K562 (cell line): ENCODE data around the gene PAEP. TPM values are rescaled to one million over a fixed set of nuclear protein-coding genes. Genes with fewer than 3 reads are reported as not detected.

ENCODE experiments used
- ATAC-seq: fragments of 200-7000 bp; cut with Tn5 transposase; 3 replicates; pipeline ENCODE4 v1.9.1; 2020; ENCODE audit warnings: moderate library complexity
- BruUV-seq: library from RNA; stranded (reverse); fragments of 400-500 nt; replicated peaks from 2 replicates; lab custom pipeline; 2021; lab: Mats Ljungman, UMichigan
- CTCF ChIA-PET: fragments of 300-600 bp; formaldehyde crosslinking; extraction: SDS; loops from one replicate; lab custom pipeline; 2021; ENCODE audit warnings: low intra/inter-chr PET ratio; lab: Yijun Ruan, JAX
- POLR2A ChIA-PET: fragments of 300-600, 350-650 bp; sonication (Branson Sonifier 250); formaldehyde crosslinking; extraction: SDS; loops from one replicate; lab custom pipeline; 2021; ENCODE audit warnings: antibody characterized with exemption, inconsistent platforms; lab: Yijun Ruan, JAX
- DNase-seq, 4 experiments: peaks; one replicate each; pipeline versions ENCODE4 v3.0.0 to v3.0.0-alpha.2; 2011 to 2018; ENCODE audit warnings: low spot score in 3 of 4, mixed read lengths in 3 of 4; ENCODE audit errors: extremely low read depth in 1 of 4
- FAIRE-seq: peaks from 2 replicates; lab custom pipeline; 2011; peaks lifted over from hg19 to GRCh38; lab: Jason Lieb, UNC
- H2AFZ ChIP-seq: 2 replicates; pipeline ENCODE4 v1.6.0; 2011; ENCODE audit warnings: low read depth, low read length, control low read depth, inconsistent platforms
- H3K27ac ChIP-seq: fragments of 200-600 bp; 3 replicates; pipeline ENCODE4 v1.8.0; 2011; ENCODE audit warnings: low read depth, mild to moderate bottlenecking, control low read depth, inconsistent platforms, low read length, moderate library complexity, mixed read lengths; ENCODE audit errors: extremely low read depth
- H3K27me3 ChIP-seq, 2 experiments: fragments of 300-600 bp in 1 of 2; 2 replicates in 1 of 2; 3 replicates in 1 of 2; pipeline versions ENCODE4 v1.6.0 to v1.8.0; 2011; ENCODE audit warnings: inconsistent platforms in 2 of 2, low read length in 2 of 2, mild to moderate bottlenecking in 1 of 2, mixed read lengths in 1 of 2, moderate library complexity in 1 of 2; ENCODE audit not compliant: control insufficient read depth in 2 of 2, insufficient read depth in 2 of 2
- H3K36me3 ChIP-seq: fragments of 300-600 bp; 3 replicates; pipeline ENCODE4 v1.8.0; 2011; ENCODE audit warnings: mild to moderate bottlenecking, low read length, inconsistent platforms; ENCODE audit not compliant: control insufficient read depth, insufficient read depth
- H3K4me1 ChIP-seq, 2 experiments: fragments of 200-600 bp in 1 of 2; replicated peaks in 1 of 2; 2 replicates in 1 of 2; 3 replicates in 1 of 2; pipeline versions ENCODE4 v1.5.1 to v1.8.0; 2011; ENCODE audit warnings: inconsistent platforms in 2 of 2, low read length in 2 of 2, mild to moderate bottlenecking in 1 of 2, mixed read lengths in 1 of 2, moderate library complexity in 1 of 2; ENCODE audit not compliant: control insufficient read depth in 2 of 2, insufficient read depth in 2 of 2
- H3K4me2 ChIP-seq: 2 replicates; pipeline ENCODE4 v1.6.1; 2011; ENCODE audit warnings: low read length, control low read depth, inconsistent platforms, mixed read lengths; ENCODE audit not compliant: insufficient read depth
- H3K4me3 ChIP-seq: fragments of 200-600 bp; sonication (generic), shearing (Covaris generic); 2 replicates; pipeline ENCODE4 v1.5.1; 2016; ENCODE audit warnings: control low read depth, inconsistent platforms
- H3K79me2 ChIP-seq: fragments of 200-600 bp; 3 replicates; pipeline ENCODE4 v1.8.0; 2011; ENCODE audit warnings: low read length, inconsistent platforms; ENCODE audit not compliant: control insufficient read depth, insufficient read depth
- H3K9ac ChIP-seq, 2 experiments: 2 replicates each; pipeline versions ENCODE4 v1.6.0 to v1.6.1; 2011; ENCODE audit warnings: low read depth in 2 of 2, low read length in 2 of 2, control low read depth in 1 of 2, inconsistent platforms in 1 of 2, mild to moderate bottlenecking in 1 of 2, mixed read lengths in 1 of 2; ENCODE audit not compliant: insufficient read depth in 1 of 2
- H3K9me1 ChIP-seq: one replicate; pipeline ENCODE4 v1.6.0; 2011; ENCODE audit warnings: inconsistent platforms, mild to moderate bottlenecking, low read length, moderate library complexity; ENCODE audit not compliant: control insufficient read depth, insufficient read depth
- H3K9me3 ChIP-seq: replicated peaks from 2 replicates; pipeline ENCODE4 v1.5.1; 2011; ENCODE audit warnings: low read depth, low read length, inconsistent platforms; ENCODE audit not compliant: control insufficient read depth, insufficient read depth
- H4K20me1 ChIP-seq: replicated peaks from 2 replicates; pipeline ENCODE4 v1.6.1; 2011; ENCODE audit warnings: low read length, inconsistent platforms, mixed read lengths; ENCODE audit not compliant: control insufficient read depth, insufficient read depth
- FOXP4 ChIP-seq: sonication (generic); formaldehyde crosslinking; IDR thresholded peaks from 2 replicates; pipeline ENCODE4 v1.8.0; 2022; ENCODE audit warnings: mild to moderate bottlenecking, missing genetic modification reagents, borderline replicate concordance
- HES1 ChIP-seq: fragments of 450-650 bp; IDR thresholded peaks from 2 replicates; pipeline ENCODE4 v1.6.1; 2016; ENCODE audit warnings: low read depth, mild to moderate bottlenecking, moderate library complexity
- HNRNPL ChIP-seq: fragments of 200-400 bp; formaldehyde crosslinking; IDR thresholded peaks from 2 replicates; pipeline ENCODE4 v1.6.1; 2017; ENCODE audit warnings: low read depth, mild to moderate bottlenecking, low read length
- MYNN ChIP-seq, 2 experiments: sonication (generic); formaldehyde crosslinking in 1 of 2; IDR thresholded peaks; 2 replicates each; pipeline versions ENCODE4 v1.5.0 to v1.6.1; 2016 to 2020; ENCODE audit warnings: antibody characterized with exemption in 1 of 2, missing genetic modification reagents in 1 of 2
- SMAD1 ChIP-seq: fragments of 150-350 bp; IDR thresholded peaks from 2 replicates; pipeline ENCODE4 v1.6.1; 2014; ENCODE audit warnings: low read length, low read depth; ENCODE audit not compliant: partially characterized antibody
- SUPT5H ChIP-seq: fragments of 450-650 bp; IDR thresholded peaks from 2 replicates; pipeline ENCODE4 v1.6.1; 2016
- TCF7 ChIP-seq: sonication (generic); IDR thresholded peaks from 2 replicates; pipeline ENCODE4 v1.6.1; 2016; ENCODE audit warnings: antibody characterized with exemption, borderline replicate concordance
- TRIM24 ChIP-seq, 2 experiments: fragments of 450-650 bp; IDR thresholded peaks; 2 replicates each; pipeline ENCODE4 v1.6.1; 2016
- ZBTB26 ChIP-seq: fragments of 450-650 bp; formaldehyde crosslinking; IDR thresholded peaks from 2 replicates; pipeline ENCODE4 v1.4.0; 2022; ENCODE audit warnings: missing genetic modification characterization
- ZC3H8 ChIP-seq: fragments of 450-650 bp; IDR thresholded peaks from 2 replicates; pipeline ENCODE4 v1.6.1; 2017
- ZNF133 ChIP-seq: fragments of 250-450 bp; sonication (Bioruptor Pico); IDR thresholded peaks from 2 replicates; pipeline ENCODE4 v1.4.0; 2020; ENCODE audit warnings: mild to moderate bottlenecking
- ZNF143 ChIP-seq: sonication (generic); formaldehyde crosslinking; IDR thresholded peaks from 2 replicates; pipeline ENCODE4 v1.9.0; 2022; ENCODE audit warnings: mild to moderate bottlenecking, missing genetic modification reagents
- ZNF696 ChIP-seq: fragments of 250-450 bp; sonication (Bioruptor Pico); conservative IDR thresholded peaks from 2 replicates; pipeline ENCODE4 v1.4.0; 2020; ENCODE audit warnings: mild to moderate bottlenecking, moderate library complexity
- WGBS: fragments of 100-300 bp; shearing (Covaris generic); methylation state at CpG from one replicate; pipeline ENCODE4 v1.1.6; 2016; ENCODE audit warnings: low coverage, mixed read lengths; ENCODE audit not compliant: insufficient coverage; ENCODE audit errors: missing lambda C conversion rate; 5-methylcytosine and 5-hydroxymethylcytosine counted together
- in situ Hi-C: fragments of 300-500 bp; cut with MboI; formaldehyde crosslinking; loops from 4 replicates; pipeline ENCODE4 v1.15.0; 2018; ENCODE audit warnings: inconsistent platforms, mixed read lengths
- intact Hi-C: fragments of 100-400 bp; cut with micrococcal nuclease; formaldehyde crosslinking; loops from 2 replicates; pipeline ENCODE4 v1.14.2; 2022
- polyA plus RNA-seq, 8 experiments: library from polyadenylated mRNA; depleted of rRNA in 4 of 8; stranded (reverse) in 5 of 8; unstranded in 3 of 8; fragments of >200 nt; fragmentation: Nextera tagmentation in 2 of 8; fragmentation: Illumina TruSeq in 1 of 8; extraction: Ambion mirVana in 2 of 8; extraction: Trizol in 1 of 8; gene quantifications; 2 replicates each; pipeline versions ENCODE4 v1.2.1 to v1.2.3, GENCODE V29; 2011 to 2014; ENCODE audit warnings: inconsistent platforms in 1 of 8, missing spikeins in 1 of 8
- total RNA-seq, 7 experiments: library from RNA; depleted of rRNA in 6 of 7; stranded (reverse); fragments of >200 nt in 6 of 7; fragmentation: Illumina TruSeq in 2 of 7; extraction: Trizol in 2 of 7; gene quantifications; 2 replicates each; pipeline versions ENCODE4 v1.2.1 to v1.2.3, GENCODE V29; 2011 to 2021; ENCODE audit warnings: low replicate concordance in 1 of 7

Gene PAEP
- total and polyA plus RNA-seq, 9 of the 15 experiments (the other 6 are each of a cell fraction or from before 2014, with no cell fraction given): 0.22 to 4.5 (median 0.58) TPM

- DNase-seq (no peak), FAIRE-seq (no peak)
- Histone ChIP-seq H3K4me3 (no peak overlapping the region), H3K9me1 (no peaks in the 10 kb centered on the region)
- in situ Hi-C loops: no loop called here
- TF ChIP-seq SUPT5H (no peak), ZNF143 (no peak), ZC3H8 (no peak), HES1 (no peak), ZBTB26 (CRISPR knock-in tag) (no peak), HNRNPL (no peak), TRIM24 (IDR thresholded peaks at IDR 0.05) (no peak), FOXP4 (CRISPR knock-in tag) (no peak), MYNN (IDR thresholded peaks at IDR 0.05) (no peak), MYNN (CRISPR knock-in tag; IDR thresholded peaks at IDR 0.05) (no peak), TCF7 (no peak), ZNF696 (no peak), ZNF133 (no peak), SMAD1 (no peak)
- TF ChIP-seq, all 486 proteins: peak for 0
- Histone ChIP-seq H3K27me3 (peaks cover 12 to 51% of the 10 kb centered on the region in 2 experiments; a peak in 4 of 5 replicates), H3K4me2 (no peak overlapping the region), H2AFZ (no peak overlapping the region), H3K4me1 (peaks cover 0 to 13% of the 10 kb centered on the region in 2 experiments; a peak in 1 of 5 replicates), H3K9me3 (no peaks in the 10 kb centered on the region), H4K20me1 (no peaks in the 10 kb centered on the region), H3K27ac (no peak overlapping the region), H3K36me3 (no peaks in the 10 kb centered on the region), H3K79me2 (no peaks in the 10 kb centered on the region), H3K9ac (peak overlapping the region in 1 of 2 experiments; percentile 58; a peak in 1 of 4 replicates)
- ATAC-seq: no peak
- CTCF ChIA-PET: no interaction called here
- BruUV-seq: no TSS peak
- POLR2A ChIA-PET: interaction anchor here (0.8 kb wide), 1 partner anchor 103 kb away, joined by 5 read pairs; no protein-coding TSS in a partner anchor
- intact Hi-C loops: no loop called here
- WGBS: 2% methylated on average over 21 of the region's 22 CpGs
These were observed 14.6 kb downstream of the PAEP start for GRCh38 chr9:135575995-135576631.
